Activated CD4-positive, alpha-beta T cell treated with anti-CD3 and anti-CD28 coated beads, Interleukin-2, amount 10 ng/mL, durations not matched to agents 24 days and 14 days (primary cell): ENCODE data around the gene S100A16. TPM values are rescaled to one million over a fixed set of nuclear protein-coding genes. Genes with fewer than 3 reads are reported as not detected.

Experiments used
- DNase-seq: peaks from one replicate; pipeline ENCODE4 v3.0.0; 2022
- H3K27ac Mint-ChIP-seq: one replicate; pipeline ENCODE4 v1.8.0; 2022; ENCODE audit warnings: mild to moderate bottlenecking, mixed read lengths
- H3K27me3 Mint-ChIP-seq: one replicate; pipeline ENCODE4 v1.8.0; 2022; ENCODE audit warnings: mixed read lengths
- H3K36me3 Mint-ChIP-seq: one replicate; pipeline ENCODE4 v1.8.0; 2022; ENCODE audit warnings: low read depth, mild to moderate bottlenecking, mixed read lengths
- H3K4me1 Mint-ChIP-seq: one replicate; pipeline ENCODE4 v1.8.0; 2021; ENCODE audit warnings: mixed read lengths
- H3K4me3 Mint-ChIP-seq: one replicate; pipeline ENCODE4 v1.8.0; 2022; ENCODE audit warnings: mild to moderate bottlenecking, moderate library complexity, mixed read lengths
- H3K9me3 Mint-ChIP-seq: one replicate; pipeline ENCODE4 v1.8.0; 2021; ENCODE audit warnings: mixed read lengths
- intact Hi-C: fragments of 100-400 bp; cut with micrococcal nuclease; formaldehyde crosslinking; loops from one replicate; pipeline ENCODE4 v1.15.1; 2023
- total RNA-seq: library from RNA; stranded (reverse); gene quantifications from 2 replicates; pipeline ENCODE4 v1.2.3, GENCODE V29; 2022

The S100A16 gene
- total RNA-seq, 1 donor from 2014 or later: not detected

- Mint-ChIP-seq H3K4me3 (no peak within 1 kb of the TSS), H3K27ac (peak within 1 kb of the TSS; percentile 32), H3K36me3 (no peaks in the 10 kb centered on the region), H3K9me3 (no peaks in the 10 kb centered on the region), H3K27me3 (no peaks in the 10 kb centered on the region), H3K4me1 (peaks cover 8% of the 10 kb centered on the region)
- no peak for DNase-seq
- intact Hi-C loops: loop anchor here (2.0 kb wide), 1 partner anchor 84 kb away; no protein-coding TSS in a partner anchor
Measured at GRCh38 chr1:153616144-153616916, 3.4 kb upstream of the S100A16 start, which contains the start of gene S100A14. Gene S100A14, minus strand, starts transcription at chr1:153616325. Its CDS starts 467 bp downstream, at chr1:153615858.

GRCh38 chr1:153615406-153615805 lies 2.5 kb upstream of the S100A16 start:
- no peak for DNase-seq
- Mint-ChIP-seq H3K4me1 (peaks cover 8% of the 10 kb centered on the region), H3K4me3 (no peak overlapping the region), H3K36me3 (no peaks in the 10 kb centered on the region), H3K9me3 (no peaks in the 10 kb centered on the region), H3K27me3 (no peaks in the 10 kb centered on the region), H3K27ac (no peak overlapping the region)
- intact Hi-C loops: no loop called here

DNA sequence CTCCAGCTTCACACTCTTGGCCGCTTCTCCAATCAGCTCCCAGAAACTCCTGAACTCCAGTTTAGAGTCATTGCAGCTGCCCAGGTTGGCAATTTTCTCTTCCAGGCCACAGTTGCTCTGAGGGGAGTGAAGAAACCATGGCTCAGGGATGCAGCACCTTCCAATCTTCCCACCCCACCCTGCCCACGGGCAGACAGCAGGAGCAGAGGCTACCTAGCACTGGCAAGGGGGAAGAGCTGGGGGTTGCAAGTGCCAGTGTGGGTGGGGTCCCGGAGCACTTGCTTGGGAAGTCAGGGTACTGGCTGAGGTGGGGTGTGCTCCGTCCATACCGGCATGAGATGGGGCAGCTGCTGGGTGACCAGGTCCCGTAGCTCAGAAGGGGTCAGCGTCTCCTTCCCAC lies 2.0 kb upstream of the S100A16 start:
- Mint-ChIP-seq H3K27ac (no peak overlapping the region), H3K4me3 (no peak overlapping the region), H3K4me1 (peaks cover 8% of the 10 kb centered on the region), H3K9me3 (no peaks in the 10 kb centered on the region), H3K36me3 (no peaks in the 10 kb centered on the region), H3K27me3 (no peaks in the 10 kb centered on the region)
- intact Hi-C loops: no loop called here
- no peak for DNase-seq

- peaks cover 8% of the 10 kb centered on the region for H3K4me1 Mint-ChIP-seq
- intact Hi-C loops: no loop called here
- DNase-seq: no peak
- H3K9me3 Mint-ChIP-seq: no peaks in the 10 kb centered on the region
- no peak overlapping the region for H3K27ac Mint-ChIP-seq
- no peak overlapping the region for H3K4me3 Mint-ChIP-seq
- no peaks in the 10 kb centered on the region for H3K27me3 Mint-ChIP-seq
- H3K36me3 Mint-ChIP-seq: no peaks in the 10 kb centered on the region
Measured at GRCh38 chr1:153614189-153614900, 1.4 kb upstream of the S100A16 start.

DNA sequence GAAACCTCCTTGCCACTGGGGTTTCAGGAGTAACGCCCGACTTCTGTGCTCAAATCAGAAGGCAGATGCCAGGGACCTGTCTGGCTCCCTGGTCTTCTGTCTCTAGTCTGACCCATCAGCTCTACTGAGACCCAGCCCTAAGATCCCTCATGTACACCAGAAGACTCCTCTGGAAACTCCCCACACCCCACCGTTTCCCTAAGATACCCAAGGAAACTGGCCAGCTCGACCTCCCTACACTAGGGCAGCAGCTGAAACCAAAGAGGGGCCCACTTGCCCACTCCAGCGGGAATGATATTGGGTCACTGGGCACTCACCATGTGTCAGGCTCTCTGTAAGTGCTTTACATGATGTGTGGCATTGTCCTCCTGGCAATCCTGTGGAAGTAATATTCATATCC lies 469 bp upstream of the S100A16 start:
- intact Hi-C loops: no loop called here
- H3K36me3 Mint-ChIP-seq: no peaks in the 10 kb centered on the region
- H3K4me1 Mint-ChIP-seq: peaks cover 8% of the 10 kb centered on the region
- no peaks in the 10 kb centered on the region for H3K9me3 Mint-ChIP-seq
- no peaks in the 10 kb centered on the region for H3K27me3 Mint-ChIP-seq
- H3K4me3 Mint-ChIP-seq: no peak overlapping the region
- no peak overlapping the region for H3K27ac Mint-ChIP-seq
- DNase-seq: no peak

DNA sequence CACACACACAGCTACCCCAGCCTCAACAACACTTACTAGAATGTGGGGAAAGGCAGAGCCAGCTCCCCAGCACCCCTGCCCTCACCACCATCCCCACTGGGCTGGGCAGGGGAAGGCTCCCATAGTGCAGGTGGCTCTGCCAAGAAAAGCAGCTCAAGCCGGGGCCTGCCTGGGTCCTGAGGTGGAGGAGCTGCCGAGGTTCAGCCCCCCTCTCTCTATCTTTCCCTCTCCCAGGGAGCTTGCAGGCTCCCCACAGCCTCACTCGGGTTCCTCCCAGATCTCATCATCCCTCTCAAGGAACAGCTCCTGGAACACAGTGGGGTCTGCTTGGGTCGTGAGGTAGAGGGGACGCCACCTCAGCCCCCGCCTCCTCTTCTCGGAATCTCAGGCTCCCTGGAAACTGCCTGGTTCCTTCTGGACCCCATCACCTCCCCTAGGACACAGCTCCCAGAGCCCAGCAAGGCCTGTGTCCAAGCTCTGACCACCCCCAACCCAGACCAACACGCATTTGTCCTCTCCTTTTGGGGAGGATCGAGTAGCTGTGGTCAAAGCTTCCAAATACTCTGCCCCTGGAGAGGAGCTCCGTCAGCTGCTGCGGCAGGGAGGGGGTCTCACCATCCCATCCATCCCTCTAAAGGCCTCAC lies 704 bp downstream of the S100A16 start:
- no peaks in the 10 kb centered on the region for H3K27me3 Mint-ChIP-seq
- H3K27ac Mint-ChIP-seq: no peak overlapping the region
- no peaks in the 10 kb centered on the region for H3K9me3 Mint-ChIP-seq
- intact Hi-C loops: no loop called here
- no peaks in the 10 kb centered on the region for H3K36me3 Mint-ChIP-seq
- H3K4me1 Mint-ChIP-seq: peaks cover 4% of the 10 kb centered on the region
- H3K4me3 Mint-ChIP-seq: no peak overlapping the region
- DNase-seq: no peak

DNA sequence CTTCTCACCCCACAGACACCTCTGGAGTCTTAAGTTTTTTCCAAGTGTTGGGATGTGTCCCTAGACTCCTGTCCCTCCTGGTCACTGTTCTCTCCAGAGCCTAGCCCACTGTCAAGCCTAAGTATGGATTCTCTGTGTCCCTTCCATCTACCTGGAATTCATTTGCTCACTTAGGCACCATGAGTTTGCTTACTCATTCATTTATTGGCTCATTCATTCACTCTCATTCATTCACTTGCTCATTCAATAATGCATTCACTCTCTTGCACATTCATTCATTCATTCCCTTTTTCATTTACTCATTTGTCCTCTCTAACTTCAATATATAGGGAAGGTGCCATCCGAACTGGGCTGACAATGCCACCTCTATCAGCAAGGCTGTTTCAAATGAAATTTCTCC lies 1.6 kb downstream of the S100A16 start:
- H3K9me3 Mint-ChIP-seq: no peaks in the 10 kb centered on the region
- DNase-seq: no peak
- no peaks in the 10 kb centered on the region for H3K4me1 Mint-ChIP-seq
- intact Hi-C loops: no loop called here
- H3K4me3 Mint-ChIP-seq: no peak overlapping the region
- H3K27ac Mint-ChIP-seq: no peak overlapping the region
- H3K36me3 Mint-ChIP-seq: no peaks in the 10 kb centered on the region
- no peaks in the 10 kb centered on the region for H3K27me3 Mint-ChIP-seq

- Mint-ChIP-seq H3K27ac (no peak overlapping the region), H3K9me3 (no peaks in the 10 kb centered on the region), H3K4me1 (no peaks in the 10 kb centered on the region), H3K27me3 (no peaks in the 10 kb centered on the region), H3K4me3 (no peak overlapping the region), H3K36me3 (no peaks in the 10 kb centered on the region)
- intact Hi-C loops: no loop called here
- no peak for DNase-seq
Measured at GRCh38 chr1:153610811-153611301, 2.1 kb downstream of the S100A16 start.

GRCh38 chr1:153610334-153610733 lies 2.6 kb downstream of the S100A16 start:
- intact Hi-C loops: no loop called here
- no peak for DNase-seq
- no peak overlapping the region for H3K4me3 Mint-ChIP-seq
- no peaks in the 10 kb centered on the region for H3K9me3 Mint-ChIP-seq
- no peaks in the 10 kb centered on the region for H3K27me3 Mint-ChIP-seq
- no peaks in the 10 kb centered on the region for H3K4me1 Mint-ChIP-seq
- no peaks in the 10 kb centered on the region for H3K36me3 Mint-ChIP-seq
- H3K27ac Mint-ChIP-seq: no peak overlapping the region

DNA sequence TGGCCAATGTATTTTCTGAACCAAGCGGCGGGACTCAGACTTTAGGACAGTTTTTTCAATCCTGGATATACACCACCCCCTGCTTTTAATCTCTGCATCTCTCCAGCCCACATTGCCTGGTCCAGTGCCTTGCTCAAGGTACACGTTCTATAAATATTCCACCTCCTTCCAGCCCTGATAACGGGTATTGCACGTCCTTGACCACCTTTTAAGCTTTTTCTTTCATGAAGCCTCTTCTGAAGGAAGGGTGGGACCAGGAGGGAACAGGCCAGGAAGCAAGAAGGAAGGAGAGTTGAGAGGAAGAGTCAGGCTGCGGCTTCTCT lies 3.4 kb downstream of the S100A16 start:
- intact Hi-C loops: no loop called here
- Mint-ChIP-seq H3K36me3 (no peaks in the 10 kb centered on the region), H3K27me3 (no peaks in the 10 kb centered on the region), H3K4me1 (no peaks in the 10 kb centered on the region), H3K9me3 (no peaks in the 10 kb centered on the region), H3K4me3 (no peak overlapping the region), H3K27ac (no peak overlapping the region)
- DNase-seq: no peak

- H3K27me3 Mint-ChIP-seq: no peaks in the 10 kb centered on the region
- intact Hi-C loops: no loop called here
- no peak for DNase-seq
- H3K4me1 Mint-ChIP-seq: no peaks in the 10 kb centered on the region
- no peaks in the 10 kb centered on the region for H3K36me3 Mint-ChIP-seq
- no peak overlapping the region for H3K27ac Mint-ChIP-seq
- H3K4me3 Mint-ChIP-seq: no peak overlapping the region
- no peaks in the 10 kb centered on the region for H3K9me3 Mint-ChIP-seq
Measured at GRCh38 chr1:153608742-153609584, 4.0 kb downstream of the S100A16 start.

- Mint-ChIP-seq H3K9me3 (no peaks in the 10 kb centered on the region), H3K36me3 (no peaks in the 10 kb centered on the region), H3K27me3 (no peaks in the 10 kb centered on the region), H3K4me3 (no peak overlapping the region), H3K4me1 (no peaks in the 10 kb centered on the region), H3K27ac (no peak overlapping the region)
- intact Hi-C loops: no loop called here
- DNase-seq: no peak
Measured at GRCh38 chr1:153608089-153608682, 4.8 kb downstream of the S100A16 start.

DNA sequence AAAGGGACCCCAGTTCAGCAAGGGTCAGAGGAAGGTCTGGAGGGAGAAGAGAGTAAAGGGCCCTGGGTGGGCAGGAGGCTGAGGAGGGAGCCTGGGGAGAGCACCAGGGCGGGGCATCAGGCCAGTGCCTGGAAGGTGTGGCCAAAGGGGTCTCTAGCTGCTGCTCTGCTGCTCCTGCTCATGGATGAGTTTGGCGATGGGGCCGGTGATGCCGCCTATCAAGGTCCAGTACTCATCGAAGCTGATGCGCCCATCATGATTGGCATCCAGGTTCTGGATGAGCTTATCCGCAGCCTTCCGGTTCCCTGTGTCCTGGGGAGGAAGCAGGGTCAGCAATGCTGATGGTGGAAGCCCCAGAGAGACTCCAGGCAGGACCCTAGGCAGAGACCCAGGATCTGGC lies 5.6 kb downstream of the S100A16 start:
- H3K36me3 Mint-ChIP-seq: no peaks in the 10 kb centered on the region
- intact Hi-C loops: no loop called here
- H3K4me1 Mint-ChIP-seq: no peaks in the 10 kb centered on the region
- H3K9me3 Mint-ChIP-seq: no peaks in the 10 kb centered on the region
- no peak overlapping the region for H3K4me3 Mint-ChIP-seq
- H3K27ac Mint-ChIP-seq: no peak overlapping the region
- no peaks in the 10 kb centered on the region for H3K27me3 Mint-ChIP-seq
- no peak for DNase-seq
